ENCODE results near the gene MED27.

The MED27 gene

DNA sequence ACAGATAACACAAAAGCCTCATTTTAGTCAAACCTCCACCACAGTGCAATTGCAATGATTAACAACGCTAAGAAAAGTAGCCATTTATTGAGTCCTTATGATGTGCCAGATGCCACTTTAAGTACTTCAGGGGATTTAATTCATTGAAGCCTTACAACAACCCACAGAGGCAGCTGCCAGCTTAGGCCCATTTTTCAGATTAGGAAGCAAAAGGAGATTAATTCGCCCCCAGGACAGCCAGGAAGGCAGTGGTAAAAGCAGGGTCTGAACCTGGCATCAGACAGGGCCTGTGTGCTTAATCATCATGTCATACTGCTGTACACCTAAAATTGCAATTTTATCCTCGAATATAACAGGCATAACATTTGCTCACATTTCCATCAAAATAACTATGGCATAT, 23.9 kb downstream of the MED27 start:
- FAIRE-seq (no peak), DNase-seq (ENCODE audit: insufficient read length) (no peak)
- TF ChIP-seq POLR2AphosphoS5 (IDR thresholded peaks at IDR 0.05; ENCODE audit: low read depth, low read length): no peak
- TF ChIP-seq POLR2A (IDR thresholded peaks at IDR 0.05; ENCODE audit: low read depth, low read length): no peak
- TF ChIP-seq TAF1 (IDR thresholded peaks at IDR 0.05; ENCODE audit: borderline replicate concordance, low read depth, low read length): no peak

DNA sequence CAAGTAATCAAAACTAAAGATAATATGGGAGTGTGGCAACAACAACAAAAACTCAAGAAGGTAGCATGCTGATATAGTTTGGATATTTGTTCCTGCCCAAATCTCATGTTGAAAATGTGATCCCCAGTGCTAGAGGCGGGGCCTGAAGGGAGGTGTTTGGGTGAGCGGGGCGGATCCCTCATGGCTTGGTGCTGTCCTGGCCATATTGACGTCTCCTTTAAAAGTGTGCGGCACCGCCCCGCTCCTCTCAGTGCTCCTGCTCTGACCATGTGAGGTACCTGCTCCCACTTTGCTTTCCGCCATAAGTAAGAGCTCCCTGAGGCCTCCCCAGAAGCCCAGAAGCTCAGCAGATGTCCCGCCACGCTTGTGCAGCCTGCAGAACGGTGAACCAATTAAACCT, 25.6 kb downstream of the MED27 start:
- DNase-seq (ENCODE audit: insufficient read length) (no peak), FAIRE-seq (no peak)
- TF ChIP-seq POLR2A (IDR thresholded peaks at IDR 0.05; ENCODE audit: low read depth, low read length) (no peak), POLR2AphosphoS5 (IDR thresholded peaks at IDR 0.05; ENCODE audit: low read depth, low read length) (no peak), TAF1 (IDR thresholded peaks at IDR 0.05; ENCODE audit: borderline replicate concordance, low read depth, low read length) (no peak)

DNA sequence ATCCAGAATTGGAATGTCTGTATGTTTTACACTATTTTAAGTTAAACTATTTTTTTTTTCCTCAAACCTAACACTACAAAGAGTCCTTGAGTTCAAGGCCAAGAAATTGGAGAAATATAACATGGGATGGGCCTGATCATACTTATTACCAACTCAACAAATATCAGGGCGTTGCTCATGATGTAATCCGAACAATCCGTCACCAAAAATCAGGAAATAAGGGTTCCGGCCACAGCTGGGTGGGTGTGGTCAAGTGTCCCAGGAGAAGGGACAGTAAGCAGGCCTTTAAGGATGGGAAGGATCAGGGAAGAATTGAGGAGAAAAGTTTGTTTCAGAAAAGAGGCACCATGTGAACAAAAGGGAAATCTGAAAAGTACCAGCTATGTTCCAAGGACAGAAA, 29.8 kb downstream of the MED27 start:
- FAIRE-seq: no peak
- no peak for TF ChIP-seq POLR2A (IDR thresholded peaks at IDR 0.05; ENCODE audit: low read depth, low read length)
- TF ChIP-seq POLR2AphosphoS5 (IDR thresholded peaks at IDR 0.05; ENCODE audit: low read depth, low read length): no peak
- TF ChIP-seq TAF1 (IDR thresholded peaks at IDR 0.05; ENCODE audit: borderline replicate concordance, low read depth, low read length): no peak
- no peak for DNase-seq (ENCODE audit: insufficient read length)

DNA sequence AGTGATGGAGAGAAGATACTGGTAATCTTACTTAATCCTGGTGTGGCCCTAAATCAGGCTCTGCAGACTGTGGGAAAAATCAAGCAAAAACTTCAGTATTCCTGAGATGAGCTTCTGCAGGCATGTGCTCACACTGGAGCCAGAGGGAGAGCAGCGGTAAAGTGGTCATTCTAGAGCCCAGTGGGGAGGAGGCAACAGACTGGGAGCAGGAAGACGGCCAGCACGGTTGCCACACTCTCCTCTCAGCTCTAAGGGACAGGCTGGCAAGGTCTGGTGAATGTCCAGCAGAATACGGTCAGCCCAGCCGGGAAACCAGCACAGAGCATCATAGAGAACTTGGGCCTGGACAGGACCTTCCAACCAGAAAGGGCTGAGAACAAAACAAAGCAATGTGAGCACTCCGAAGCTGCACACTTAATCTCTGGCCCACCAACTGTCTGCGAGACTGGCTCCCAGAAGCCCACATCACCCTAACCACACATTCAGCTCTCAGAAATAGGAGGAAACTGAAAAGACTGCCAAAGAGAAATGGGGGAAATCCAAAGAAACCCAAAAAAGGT, 30.3 kb downstream of the MED27 start:
- TF ChIP-seq POLR2A (IDR thresholded peaks at IDR 0.05; ENCODE audit: low read depth, low read length) (no peak), POLR2AphosphoS5 (IDR thresholded peaks at IDR 0.05; ENCODE audit: low read depth, low read length) (no peak), TAF1 (IDR thresholded peaks at IDR 0.05; ENCODE audit: borderline replicate concordance, low read depth, low read length) (no peak)
- DNase-seq (ENCODE audit: insufficient read length): no peak
- no peak for FAIRE-seq

DNA sequence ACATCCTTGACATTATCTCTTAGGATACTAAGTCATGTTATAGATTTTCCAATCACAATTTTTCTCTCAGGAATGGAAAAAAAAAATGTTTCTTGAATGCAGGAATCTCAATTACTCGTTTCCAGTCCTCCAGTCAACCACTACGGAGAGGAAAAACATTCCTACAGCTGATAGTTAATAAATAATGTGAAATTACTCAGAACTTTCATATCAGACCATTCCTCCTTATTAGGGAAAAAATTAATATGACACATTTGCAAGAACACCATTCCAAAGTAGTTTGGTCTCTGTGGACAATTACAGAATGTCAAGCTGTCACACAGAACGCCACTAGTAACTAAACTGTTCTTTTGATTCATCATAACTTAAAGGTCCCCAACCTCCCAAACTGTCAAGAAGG, 31.5 kb downstream of the MED27 start:
- TF ChIP-seq TAF1 (IDR thresholded peaks at IDR 0.05; ENCODE audit: borderline replicate concordance, low read depth, low read length) (no peak), POLR2A (IDR thresholded peaks at IDR 0.05; ENCODE audit: low read depth, low read length) (no peak), POLR2AphosphoS5 (IDR thresholded peaks at IDR 0.05; ENCODE audit: low read depth, low read length) (no peak)
- DNase-seq (ENCODE audit: insufficient read length): no peak
- no peak for FAIRE-seq

DNA sequence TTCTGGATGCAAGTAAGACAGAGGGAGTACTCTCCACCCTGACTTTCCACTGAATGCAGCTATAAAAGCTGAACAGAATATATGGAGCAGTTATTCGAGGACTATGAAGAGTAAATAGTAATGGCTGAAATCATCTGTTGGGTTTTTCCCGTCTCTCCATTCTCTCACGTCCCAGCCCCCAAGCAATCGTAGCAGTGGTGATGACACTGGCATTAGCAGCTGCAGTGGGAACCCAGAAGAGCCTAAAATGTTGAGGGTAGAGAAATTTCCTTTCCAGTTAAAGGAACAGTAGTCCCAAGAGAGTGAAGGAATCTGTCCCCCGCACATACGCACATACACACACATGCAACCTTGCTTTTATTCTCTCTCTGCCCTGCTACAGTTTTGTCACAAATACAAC, 33.2 kb downstream of the MED27 start:
- no peak for FAIRE-seq

DNA sequence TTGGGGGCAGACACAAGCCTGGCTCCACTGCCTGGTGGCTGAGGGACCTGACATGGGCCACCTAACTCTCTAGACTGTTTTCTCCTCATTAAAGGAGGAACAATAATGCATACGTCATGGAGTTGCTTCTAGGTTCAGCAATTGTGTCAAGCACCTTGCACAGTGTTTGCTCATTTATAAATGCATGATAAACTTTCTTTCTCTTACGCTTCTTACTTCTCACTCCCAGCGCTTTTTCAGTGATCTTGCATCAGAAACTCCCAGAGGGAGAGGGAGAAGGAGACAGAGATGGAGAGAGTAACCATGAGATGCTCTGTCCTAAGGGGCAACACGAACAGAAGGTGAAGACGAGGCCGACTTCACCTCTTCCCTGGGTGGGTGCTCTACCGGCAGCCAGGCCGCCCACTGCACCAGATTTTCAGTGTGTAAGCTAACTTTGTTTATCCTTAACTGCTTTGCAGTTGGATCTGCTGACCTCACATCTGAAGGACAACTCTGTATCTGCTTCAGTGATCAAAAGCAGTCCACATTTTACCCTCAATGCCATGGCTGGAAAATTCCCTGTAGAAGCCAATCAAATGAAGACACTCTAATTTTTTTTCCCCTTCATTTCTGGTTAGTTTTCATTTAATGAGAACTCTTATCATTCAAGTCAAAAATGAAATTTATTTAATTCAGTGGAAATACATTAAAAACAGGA, 35.3 kb downstream of the MED27 start:
- no peak for FAIRE-seq
- TF ChIP-seq TAF1 (IDR thresholded peaks at IDR 0.05; ENCODE audit: borderline replicate concordance, low read depth, low read length): no peak
- DNase-seq (ENCODE audit: insufficient read length): no peak

More for the DNA sequence above, 33.2 kb downstream of the MED27 start:
- TF ChIP-seq POLR2AphosphoS5 (IDR thresholded peaks at IDR 0.05; ENCODE audit: low read depth, low read length): no peak
- TF ChIP-seq TAF1 (IDR thresholded peaks at IDR 0.05; ENCODE audit: borderline replicate concordance, low read depth, low read length): no peak
- TF ChIP-seq POLR2A (IDR thresholded peaks at IDR 0.05; ENCODE audit: low read depth, low read length): no peak
- DNase-seq (ENCODE audit: insufficient read length): no peak

DNA sequence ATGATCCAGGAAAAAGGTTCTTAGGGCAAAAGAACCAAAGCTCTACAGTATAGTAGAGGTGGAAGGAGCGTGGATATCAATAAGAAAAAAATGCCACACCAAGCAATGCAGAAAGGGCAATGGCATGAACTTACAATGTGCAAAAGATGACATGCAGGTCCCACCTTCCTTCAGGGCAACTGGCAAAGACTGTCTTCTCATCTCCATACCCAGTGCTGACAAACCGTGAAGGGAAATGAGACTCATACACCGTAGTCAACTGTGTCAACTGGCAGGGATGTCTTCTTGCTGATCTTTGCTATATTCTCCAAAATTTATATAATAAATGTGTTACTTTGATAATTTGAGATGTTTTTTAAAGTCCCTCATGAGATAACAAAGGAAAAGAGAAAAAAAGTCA, 36.0 kb downstream of the MED27 start:
- no peak for TF ChIP-seq POLR2AphosphoS5 (IDR thresholded peaks at IDR 0.05; ENCODE audit: low read depth, low read length)
- no peak for TF ChIP-seq TAF1 (IDR thresholded peaks at IDR 0.05; ENCODE audit: borderline replicate concordance, low read depth, low read length)
- no peak for DNase-seq (ENCODE audit: insufficient read length)
- FAIRE-seq: no peak

DNA sequence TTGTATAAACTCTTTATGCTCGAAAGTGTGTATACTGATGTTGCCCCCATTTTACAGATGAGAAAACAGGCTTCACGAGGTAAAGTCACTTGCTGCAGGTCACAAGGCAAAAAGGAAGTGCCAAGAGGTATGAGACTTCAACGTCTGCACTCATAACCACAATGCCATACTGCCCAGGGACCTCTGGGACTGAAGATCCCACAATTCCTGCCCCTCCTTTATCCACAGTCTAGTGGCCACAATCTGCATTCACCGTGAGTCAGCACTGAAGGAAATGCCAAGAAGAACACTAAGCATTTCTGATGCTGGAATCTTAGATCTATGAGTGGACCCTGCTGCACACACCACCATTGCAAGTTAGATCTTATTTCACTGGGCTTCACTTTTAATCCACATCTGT, 37.3 kb downstream of the MED27 start:
- TF ChIP-seq POLR2AphosphoS5 (IDR thresholded peaks at IDR 0.05; ENCODE audit: low read depth, low read length) (no peak), POLR2A (IDR thresholded peaks at IDR 0.05; ENCODE audit: low read depth, low read length) (no peak), TAF1 (IDR thresholded peaks at IDR 0.05; ENCODE audit: borderline replicate concordance, low read depth, low read length) (no peak)
- FAIRE-seq (no peak), DNase-seq (ENCODE audit: insufficient read length) (no peak)

DNA sequence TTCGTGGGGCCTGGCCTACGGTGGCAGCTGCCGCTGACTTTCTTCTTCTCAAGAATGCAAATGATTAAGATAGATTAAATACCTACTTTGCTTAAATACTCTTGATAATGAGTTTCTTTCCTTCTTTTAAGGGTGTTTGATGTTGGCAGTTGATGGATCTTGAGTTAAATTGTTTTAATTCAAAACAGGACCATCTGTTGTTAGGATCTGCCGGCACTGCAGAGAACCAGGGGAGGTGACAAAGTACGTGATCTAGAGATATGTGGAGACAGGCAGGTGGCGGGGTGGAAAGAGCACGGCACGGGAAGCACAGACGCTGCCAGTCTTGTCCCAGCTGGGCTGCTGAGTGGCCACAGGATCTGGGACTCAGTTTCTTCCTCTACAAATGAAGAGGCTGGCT, 37.9 kb downstream of the MED27 start:
- no peak for FAIRE-seq
- no peak for DNase-seq (ENCODE audit: insufficient read length)
- TF ChIP-seq POLR2AphosphoS5 (IDR thresholded peaks at IDR 0.05; ENCODE audit: low read depth, low read length): no peak
- no peak for TF ChIP-seq POLR2A (IDR thresholded peaks at IDR 0.05; ENCODE audit: low read depth, low read length)
- TF ChIP-seq TAF1 (IDR thresholded peaks at IDR 0.05; ENCODE audit: borderline replicate concordance, low read depth, low read length): no peak

DNA sequence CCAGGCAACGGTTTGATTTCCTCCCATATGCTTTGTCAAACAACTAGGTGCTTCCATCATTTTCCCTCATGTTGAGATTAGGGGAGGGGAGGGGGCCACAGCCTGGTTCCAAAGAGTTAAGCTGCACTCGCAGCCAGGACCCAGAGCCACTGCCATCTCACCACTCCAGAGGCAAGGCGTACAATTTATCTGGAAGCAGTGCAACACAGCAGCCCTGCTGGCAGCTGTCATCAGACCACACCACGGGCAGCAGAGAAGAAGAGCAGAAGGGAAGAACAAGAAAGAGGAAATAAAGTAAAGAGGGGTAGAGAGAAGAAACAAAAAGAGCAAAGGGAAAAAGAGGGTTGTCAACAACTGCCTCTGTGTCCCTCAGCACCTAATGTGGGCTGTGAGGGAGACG, 38.9 kb downstream of the MED27 start:
- no peak for TF ChIP-seq TAF1 (IDR thresholded peaks at IDR 0.05; ENCODE audit: borderline replicate concordance, low read depth, low read length)
- TF ChIP-seq POLR2A (IDR thresholded peaks at IDR 0.05; ENCODE audit: low read depth, low read length): no peak
- TF ChIP-seq POLR2AphosphoS5 (IDR thresholded peaks at IDR 0.05; ENCODE audit: low read depth, low read length): no peak
- FAIRE-seq (no peak), DNase-seq (ENCODE audit: insufficient read length) (no peak)

DNA sequence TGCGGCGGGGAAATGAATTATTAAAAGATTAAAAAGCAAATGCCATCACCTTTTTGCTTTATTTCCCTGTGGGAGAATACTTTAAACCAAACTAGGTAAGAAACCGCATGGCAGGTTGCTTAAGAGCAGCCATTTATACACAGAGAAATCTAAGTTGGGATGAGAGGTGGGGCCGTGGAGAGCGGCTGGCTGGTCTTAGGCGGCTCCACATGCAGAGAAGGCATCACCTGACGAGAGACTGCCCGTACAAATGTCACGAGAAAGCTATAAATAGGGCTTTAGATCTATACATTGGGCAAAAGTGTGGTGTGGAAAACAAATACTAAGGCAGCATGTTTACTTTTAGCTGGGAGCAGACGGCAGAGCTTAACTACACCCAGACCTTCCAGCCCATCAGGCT, 39.4 kb downstream of the MED27 start:
- no peak for TF ChIP-seq POLR2AphosphoS5 (IDR thresholded peaks at IDR 0.05; ENCODE audit: low read depth, low read length)
- no peak for TF ChIP-seq POLR2A (IDR thresholded peaks at IDR 0.05; ENCODE audit: low read depth, low read length)
- TF ChIP-seq TAF1 (IDR thresholded peaks at IDR 0.05; ENCODE audit: borderline replicate concordance, low read depth, low read length): no peak
- no peak for FAIRE-seq
- DNase-seq (ENCODE audit: insufficient read length): no peak

Data from GM12892 (cell line).